SK-N-SH (cell line): ENCODE results near the gene SETX. TPM values are rescaled to one million over a fixed set of nuclear protein-coding genes. Genes with fewer than 3 reads are reported as not detected.

Source experiments
- CTCF ChIA-PET: fragments of 300-600, 350-600 bp; formaldehyde crosslinking; extraction: SDS; loops from one replicate; lab custom pipeline; 2021; lab: Yijun Ruan, JAX
- POLR2A ChIA-PET: fragments of 350-600 bp; sonication (Branson Sonifier 250); formaldehyde crosslinking; extraction: SDS; loops from one replicate; lab custom pipeline; 2020; ENCODE audit warnings: antibody characterized with exemption, inconsistent platforms; lab: Yijun Ruan, JAX
- DNase-seq: peaks from one replicate; pipeline ENCODE4 v3.0.0; 2012
- H2AFZ ChIP-seq: fragments of 200-600 bp; sonication (generic); 2 replicates; pipeline ENCODE4 v1.8.1; 2016; ENCODE audit warnings: antibody characterized with exemption, mild to moderate bottlenecking, low read depth
- H3F3A ChIP-seq: fragments of 200-600 bp; sonication (generic); replicated peaks from 2 replicates; pipeline ENCODE3; 2016; ENCODE audit warnings: antibody characterized with exemption, mild to moderate bottlenecking; ENCODE audit not compliant: insufficient read depth
- H3K27ac ChIP-seq, 2 experiments: fragments of 200-500 bp in 1 of 2; fragments of 200-600 bp in 1 of 2; sonication (Bioruptor generic) in 1 of 2; sonication (generic), shearing (Covaris generic) in 1 of 2; 2 replicates each; pipeline versions ENCODE4 v1.5.1 to v1.6.1; 2014 to 2016; ENCODE audit warnings: low read depth in 2 of 2, inconsistent platforms in 1 of 2, low read length in 1 of 2, mild to moderate bottlenecking in 1 of 2, mixed read lengths in 1 of 2
- H3K27me3 ChIP-seq: fragments of 200-600 bp; sonication (generic), shearing (Covaris generic); 2 replicates; pipeline ENCODE4 v1.6.1; 2016; ENCODE audit warnings: mixed run types; ENCODE audit not compliant: insufficient read depth
- H3K36me3 ChIP-seq, 2 experiments: fragments of 200-500 bp in 1 of 2; fragments of 200-600 bp in 1 of 2; sonication (Bioruptor generic) in 1 of 2; sonication (generic) in 1 of 2; replicated peaks in 1 of 2; 2 replicates each; pipeline versions ENCODE3 to v1.5.1; 2014 to 2016; ENCODE audit warnings: low read length in 1 of 2, mild to moderate bottlenecking in 1 of 2; ENCODE audit not compliant: insufficient read depth in 2 of 2, control insufficient read depth in 1 of 2
- H3K4me1 ChIP-seq, 2 experiments: fragments of 200-500 bp in 1 of 2; fragments of 200-600 bp in 1 of 2; sonication (Bioruptor generic) in 1 of 2; sonication (generic), shearing (Covaris generic) in 1 of 2; 2 replicates each; pipeline versions ENCODE4 v1.5.1 to v1.6.1; 2014 to 2016; ENCODE audit warnings: low read depth in 1 of 2, low read length in 1 of 2, mixed run types in 1 of 2; ENCODE audit not compliant: insufficient read depth in 2 of 2, control insufficient read depth in 1 of 2
- H3K4me2 ChIP-seq: fragments of 200-600 bp; sonication (generic), shearing (Covaris generic); 2 replicates; pipeline ENCODE4 v1.6.1; 2017; ENCODE audit warnings: mixed run types
- H3K4me3 ChIP-seq, 2 experiments: fragments of 200-500 bp in 1 of 2; fragments of 200-600 bp in 1 of 2; sonication (Bioruptor generic) in 1 of 2; sonication (generic), shearing (Covaris generic) in 1 of 2; 2 replicates each; pipeline versions ENCODE4 v1.5.1 to v1.8.1; 2014 to 2016; ENCODE audit warnings: low read depth in 2 of 2, inconsistent platforms in 1 of 2, low read length in 1 of 2, mild to moderate bottlenecking in 1 of 2, mixed read lengths in 1 of 2, moderate library complexity in 1 of 2
- H3K79me2 ChIP-seq: fragments of 200-600 bp; sonication (generic); 2 replicates; pipeline ENCODE4 v1.8.1; 2017; ENCODE audit warnings: mild to moderate bottlenecking; ENCODE audit not compliant: insufficient read depth
- H3K9ac ChIP-seq: fragments of 200-600 bp; sonication (generic); 2 replicates; pipeline ENCODE4 v1.6.1; 2017; ENCODE audit warnings: mixed run types
- H3K9me2 ChIP-seq: fragments of 200-600 bp; sonication (generic); 2 replicates; pipeline ENCODE4 v1.6.1; 2017; ENCODE audit warnings: mixed run types
- H3K9me3 ChIP-seq: fragments of 200-600 bp; sonication (generic); 2 replicates; pipeline ENCODE4 v1.6.1; 2017; ENCODE audit warnings: mixed run types, mild to moderate bottlenecking, moderate library complexity
- H4K20me1 ChIP-seq: fragments of 200-600 bp; sonication (generic); 2 replicates; pipeline ENCODE4 v1.6.1; 2017; ENCODE audit warnings: mild to moderate bottlenecking, mixed run types; ENCODE audit not compliant: insufficient read depth
- CTCF ChIP-seq: fragments of 200-600 bp; sonication (generic); IDR thresholded peaks from 2 replicates; pipeline ENCODE4 v1.6.1; 2017; ENCODE audit warnings: antibody characterized with exemption, mild to moderate bottlenecking, moderate library complexity
- ELF1 ChIP-seq: IDR thresholded peaks from 2 replicates; pipeline ENCODE4 v1.4.0; 2012
- EZH2phosphoT487 ChIP-seq: fragments of 200-600 bp; sonication (generic); IDR thresholded peaks from 2 replicates; pipeline ENCODE4 v1.6.1; 2017; ENCODE audit warnings: low read depth, mixed run types, mild to moderate bottlenecking, antibody characterized with exemption, moderate library complexity, borderline replicate concordance
- FOXM1 ChIP-seq: IDR thresholded peaks from 2 replicates; pipeline ENCODE4 v1.4.0; 2012; ENCODE audit warnings: low read depth, mild to moderate bottlenecking
- GATA2 ChIP-seq: sonication (generic); formaldehyde crosslinking; IDR thresholded peaks from 2 replicates; pipeline ENCODE4 v1.5.0; 2020; ENCODE audit warnings: mild to moderate bottlenecking, missing genetic modification reagents
- JUND ChIP-seq: IDR thresholded peaks from 2 replicates; pipeline ENCODE4 v1.4.0; 2012
- MXI1 ChIP-seq: IDR thresholded peaks from 2 replicates; pipeline ENCODE4 v1.6.1; 2012; ENCODE audit warnings: mild to moderate bottlenecking, low read depth, low read length, improper control_type of control experiment
- NRF1 ChIP-seq: IDR thresholded peaks from 2 replicates; pipeline ENCODE4 v1.6.1; 2012; ENCODE audit warnings: low read depth, mild to moderate bottlenecking, low read length
- POLR2AphosphoS5 ChIP-seq: IDR thresholded peaks from 2 replicates; pipeline ENCODE4 v1.6.1; 2012; ENCODE audit warnings: low read depth, low read length
- RAD21 ChIP-seq: IDR thresholded peaks from 2 replicates; pipeline ENCODE4 v1.6.1; 2012; ENCODE audit warnings: mild to moderate bottlenecking, low read length
- REST ChIP-seq: IDR thresholded peaks from 2 replicates; pipeline ENCODE4 v1.6.1; 2012; ENCODE audit warnings: mild to moderate bottlenecking, low read depth, low read length, moderate library complexity
- RXRA ChIP-seq: IDR thresholded peaks from 2 replicates; pipeline ENCODE4 v1.4.0; 2012; ENCODE audit warnings: low read depth, mild to moderate bottlenecking, borderline replicate concordance
- SIN3A ChIP-seq: IDR thresholded peaks from 2 replicates; pipeline ENCODE4 v1.6.1; 2012; ENCODE audit warnings: low read depth, mild to moderate bottlenecking, low read length, moderate library complexity, borderline replicate concordance
- SMC3 ChIP-seq: IDR thresholded peaks from 2 replicates; pipeline ENCODE4 v1.6.1; 2012; ENCODE audit warnings: low read depth, low read length, improper control_type of control experiment
- TEAD4 ChIP-seq: IDR thresholded peaks from 2 replicates; pipeline ENCODE4 v1.4.0; 2012; ENCODE audit warnings: mild to moderate bottlenecking, borderline replicate concordance; ENCODE audit not compliant: insufficient read depth
- ZBTB33 ChIP-seq: IDR thresholded peaks from 2 replicates; pipeline ENCODE4 v1.4.0; 2012; ENCODE audit warnings: low read depth, borderline replicate concordance
- WGBS: methylation state at CpG from one replicate; pipeline ENCODE4 v1.1.6; 2017; ENCODE audit warnings: low lambda C conversion rate; 5-methylcytosine and 5-hydroxymethylcytosine counted together
- polyA plus RNA-seq, 3 experiments: library from polyadenylated mRNA; depleted of rRNA; stranded (reverse); fragments of >200 nt; gene quantifications; 2 replicates each; pipeline ENCODE4 v1.2.3, GENCODE V29; 2012

The SETX gene
- polyA plus RNA-seq, 1 of the 3 experiments (the other 2 are of a cell fraction) = 12.3 TPM

- H3K9me2 ChIP-seq = no peaks in the 10 kb centered on the region
- 0 out of 2 replicates have a peak, but pooled peaks cover 14% of the 10 kb centered on the region for H4K20me1 ChIP-seq
- no peaks in the 10 kb centered on the region for H3K9me3 ChIP-seq
- H3K4me2 ChIP-seq = no peak overlapping the region
- H3K79me2 ChIP-seq = no peaks in the 10 kb centered on the region
- H3K4me1 ChIP-seq = peaks cover 0 to 47% of the 10 kb centered on the region in 2 experiments; a peak in 2 of 4 replicates
- no peak overlapping the region for H2AFZ ChIP-seq
- peak overlapping the region in 1 of 2 experiments; percentile 38; a peak in 1 of 4 replicates for H3K4me3 ChIP-seq
- H3K9ac ChIP-seq = no peak overlapping the region
- TF ChIP-seq NRF1 = no peak
- no peak for TF ChIP-seq RXRA
- no peak for TF ChIP-seq REST
- TF ChIP-seq RAD21 = no peak
- ChIA-PET POLR2A (interaction anchor here (0.9 to 1.1 kb wide), 2 partner anchors 68 to 159 kb away, joined by 3 to 5 read pairs; no protein-coding TSS in a partner anchor), CTCF (interaction anchor here (0.5 to 12.6 kb wide), 64 partner anchors 8 to 1075 kb away, joined by 3 to 218 read pairs (median 5); partner anchors contain the start of gene NTNG2)
- no peaks in the 10 kb centered on the region for H3K36me3 ChIP-seq
- no peak for DNase-seq
- H3K27ac ChIP-seq = no peak overlapping the region
- no peaks in the 10 kb centered on the region for H3K27me3 ChIP-seq
- WGBS = 52% methylated on average over 15 of the region's 18 CpGs
- peaks cover 6% of the 10 kb centered on the region for H3F3A ChIP-seq
Measured at GRCh38 chr9:132236662-132237311, 118.0 kb downstream of the SETX start.

GRCh38 chr9:132235894-132236661, 118.7 kb downstream of the SETX start:
- Histone ChIP-seq H3K4me1 (peaks cover 0 to 49% of the 10 kb centered on the region in 2 experiments; a peak in 2 of 4 replicates), H3K79me2 (no peaks in the 10 kb centered on the region), H3F3A (peaks cover 6% of the 10 kb centered on the region), H3K9me3 (no peaks in the 10 kb centered on the region), H3K4me3 (peak overlapping the region in 1 of 2 experiments; percentile 38; a peak in 1 of 4 replicates), H3K27ac (no peak overlapping the region), H3K4me2 (no peak overlapping the region), H3K9ac (no peak overlapping the region), H3K9me2 (no peaks in the 10 kb centered on the region), H3K27me3 (no peaks in the 10 kb centered on the region), H2AFZ (no peak overlapping the region), H3K36me3 (no peaks in the 10 kb centered on the region), H4K20me1 (0 out of 2 replicates have a peak, but pooled peaks cover 14% of the 10 kb centered on the region)
- DNase-seq = peak; percentile 85
- 46% methylated on average over 13 of the region's 19 CpGs for WGBS
- POLR2A ChIA-PET = interaction anchor here (0.9 to 1.1 kb wide), 2 partner anchors 68 to 158 kb away, joined by 3 to 5 read pairs; no protein-coding TSS in a partner anchor
- CTCF ChIA-PET = interaction anchor here (0.7 to 12.6 kb wide), 69 partner anchors 9 to 478 kb away, joined by 3 to 218 read pairs (median 5); partner anchors contain the start of gene NTNG2
- TF ChIP-seq FOXM1 (no peak), ELF1 (no peak), TEAD4 (no peak), GATA2 (CRISPR knock-in tag) (no peak), SMC3 (peak; percentile 90), ZBTB33 (no peak), EZH2phosphoT487 (no peak), SIN3A (no peak), POLR2AphosphoS5 (no peak), MXI1 (no peak), RAD21 (peak; percentile 96), CTCF (peak; percentile 98), JUND (no peak)
